ENCODE data around the gene ZNF236.
"Not testable (repeated sequence)": the region's sequence is repeated elsewhere in the genome, so short reads cannot be mapped to it uniquely, and the experiment has no call there.

The ZNF236 gene

DNA sequence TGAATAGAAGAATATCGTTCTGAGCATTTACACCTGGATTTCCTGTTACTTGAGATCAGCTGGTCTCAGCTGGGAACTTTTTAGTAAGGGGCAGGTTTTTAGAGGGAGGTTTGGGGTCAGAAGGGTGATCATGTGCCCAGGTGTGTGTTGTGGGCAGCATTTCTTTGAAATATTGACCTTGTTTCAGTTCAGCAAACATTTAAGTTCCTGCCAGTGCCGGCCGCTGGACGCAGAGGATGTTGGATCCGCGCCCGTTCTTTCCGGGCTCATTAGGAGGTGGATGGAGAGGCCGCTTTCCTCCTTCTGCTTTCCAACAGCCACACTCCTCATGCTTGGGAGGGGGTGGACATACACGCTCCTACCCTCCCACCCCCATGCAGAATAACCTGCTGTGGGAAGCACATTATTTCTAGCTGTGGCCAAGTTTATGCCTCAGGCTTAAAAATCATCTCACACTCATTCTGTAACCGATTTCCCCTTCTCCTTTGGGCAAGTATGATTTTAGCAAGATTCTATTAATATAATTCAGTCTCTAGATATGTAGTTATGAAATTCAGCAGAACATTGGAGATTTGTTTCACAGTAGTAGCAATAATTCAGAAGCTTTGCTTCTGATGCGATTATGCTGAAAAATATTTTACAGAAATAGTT lies 131.4 kb downstream of the ZNF236 start:
- DNase-seq, result no peak

DNA sequence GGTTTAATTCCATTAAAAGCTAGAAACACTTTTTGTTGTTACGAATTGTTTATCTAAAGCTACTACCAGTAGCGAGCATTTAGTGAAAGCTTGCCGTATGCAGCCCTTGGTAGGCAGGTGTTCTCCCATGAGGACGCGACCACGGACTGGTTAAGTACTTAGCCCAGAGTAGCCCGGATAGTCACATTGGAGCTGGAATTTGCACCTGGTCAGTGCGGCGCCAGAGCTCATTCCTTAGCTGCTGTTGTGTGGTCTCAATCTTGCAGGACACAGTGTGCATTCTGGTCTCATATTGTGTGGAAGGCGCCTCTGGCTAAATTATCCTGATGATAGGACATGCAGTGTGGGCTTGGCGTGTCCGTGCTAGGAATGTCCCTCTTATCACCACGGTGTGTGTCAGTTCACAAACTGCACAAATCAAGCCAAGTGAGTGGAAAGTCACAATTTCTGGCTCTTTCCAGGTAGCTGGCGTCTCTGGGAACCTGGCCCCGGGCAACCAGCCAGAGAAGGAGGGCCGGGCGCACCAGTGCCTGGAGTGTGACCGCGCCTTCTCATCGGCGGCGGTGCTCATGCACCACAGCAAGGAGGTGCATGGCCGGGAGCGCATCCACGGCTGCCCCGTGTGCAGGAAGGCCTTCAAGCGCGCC lies 133.3 kb downstream of the ZNF236 start:
- no peak for DNase-seq

DNA sequence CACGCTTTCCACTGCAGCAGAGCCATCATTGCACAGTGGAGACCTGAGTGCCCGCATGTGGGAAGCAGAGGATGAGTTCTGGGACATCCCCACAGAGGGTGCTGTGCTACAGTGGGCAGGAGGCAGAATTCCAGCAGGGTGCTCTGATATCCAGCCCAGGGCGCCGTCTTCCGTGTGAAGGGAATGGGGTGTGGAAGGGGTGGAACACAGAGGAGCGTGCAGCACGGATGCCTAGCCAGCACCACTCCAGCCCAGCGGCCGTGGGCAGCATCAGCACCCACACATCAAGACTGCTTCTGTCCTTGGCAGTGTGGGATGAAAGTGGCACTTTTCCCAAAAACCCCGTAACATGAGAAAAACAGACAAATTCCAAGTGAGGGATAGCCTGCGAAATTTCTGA lies 134.3 kb downstream of the ZNF236 start:
- DNase-seq, result no peak

DNA sequence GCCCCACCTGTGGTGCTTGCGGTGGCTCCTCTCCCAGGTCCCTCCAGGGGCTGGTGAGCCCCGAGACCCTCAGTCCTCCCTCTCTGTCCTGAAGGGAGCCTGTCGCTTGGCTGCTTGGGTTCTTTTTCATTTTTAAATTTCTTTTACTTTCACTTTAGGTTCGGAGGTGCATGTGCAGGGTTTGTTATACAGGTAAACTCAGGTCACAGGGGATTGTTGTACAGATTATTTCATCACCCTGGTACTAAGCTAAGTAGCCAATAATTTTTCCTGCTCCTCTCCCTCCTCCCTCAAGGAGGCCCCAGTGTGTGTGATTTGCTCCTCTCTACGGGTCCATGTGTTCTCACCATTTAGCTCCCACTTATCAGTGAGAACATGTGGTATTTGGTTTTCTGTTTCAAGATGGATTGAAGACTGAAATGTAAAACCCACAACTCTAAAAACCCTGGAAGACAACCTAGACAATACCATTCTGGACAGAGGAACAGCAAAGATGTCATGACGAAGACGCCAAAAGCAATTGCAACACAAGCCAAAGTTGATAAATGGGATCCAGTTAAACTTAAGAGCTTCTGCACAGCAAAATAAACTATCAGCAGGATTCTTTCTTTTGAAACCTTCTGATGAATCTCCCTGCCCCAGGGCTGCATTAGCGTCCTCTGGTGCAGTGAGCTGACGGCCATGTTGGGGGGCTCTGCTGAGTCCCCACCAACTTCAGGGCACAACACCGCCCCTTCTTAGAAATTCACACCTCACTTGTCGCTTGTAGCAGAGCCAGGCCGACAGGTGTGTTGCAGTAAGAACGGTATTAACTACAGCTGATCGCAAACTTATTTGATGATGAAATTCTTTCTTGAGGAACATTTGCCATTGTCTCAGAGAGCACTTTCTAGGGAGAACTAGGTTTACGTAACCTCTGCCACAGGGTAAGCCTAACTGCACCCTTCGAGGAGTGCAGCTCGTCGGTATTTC lies 135.3 kb downstream of the ZNF236 start:
- no peak for DNase-seq

- DNase-seq, result no peak
Observed at GRCh38 chr18:76958692-76959341, 136.5 kb downstream of the ZNF236 start.

DNA sequence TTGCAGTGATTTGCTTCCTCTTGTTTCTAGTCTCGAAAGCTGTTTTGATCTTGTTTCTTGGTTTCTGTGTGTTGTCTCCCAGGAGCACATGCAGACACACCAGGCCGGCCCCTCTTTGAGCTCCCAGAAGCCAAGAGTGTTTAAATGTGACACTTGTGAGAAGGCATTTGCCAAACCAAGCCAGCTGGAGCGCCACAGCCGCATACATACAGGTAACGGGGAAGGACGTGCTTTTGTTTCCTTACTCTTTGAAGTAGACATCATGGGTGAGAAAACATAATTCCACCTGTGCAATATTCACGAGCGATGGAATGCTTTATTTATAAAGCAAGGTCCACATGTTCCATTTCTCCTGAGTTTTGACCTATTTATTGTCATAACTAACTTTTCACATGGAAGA lies 137.2 kb downstream of the ZNF236 start:
- no peak for DNase-seq

DNA sequence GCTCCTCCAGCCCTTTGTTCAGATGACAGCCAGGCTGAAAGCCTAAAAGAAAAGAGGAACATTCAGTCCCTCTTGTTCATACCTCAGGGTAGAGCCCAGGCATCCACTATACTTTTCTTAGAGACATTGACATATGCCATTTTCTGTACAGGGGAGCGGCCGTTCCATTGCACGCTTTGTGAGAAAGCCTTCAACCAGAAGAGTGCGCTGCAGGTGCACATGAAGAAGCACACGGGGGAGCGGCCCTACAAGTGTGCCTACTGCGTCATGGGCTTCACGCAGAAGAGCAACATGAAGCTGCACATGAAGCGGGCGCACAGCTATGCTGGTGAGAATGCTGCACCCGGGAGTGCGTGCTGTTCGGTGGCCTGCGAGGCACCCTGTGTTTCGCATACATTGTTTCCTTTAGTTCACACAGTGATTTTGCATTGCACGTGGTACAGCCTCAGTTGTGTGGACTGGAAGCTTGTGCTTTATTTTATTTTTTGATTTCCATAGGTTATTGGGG lies 138.2 kb downstream of the ZNF236 start:
- no peak for DNase-seq

GRCh38 chr18:76962851-76963250 lies 140.5 kb downstream of the ZNF236 start:
- no peak for DNase-seq

DNA sequence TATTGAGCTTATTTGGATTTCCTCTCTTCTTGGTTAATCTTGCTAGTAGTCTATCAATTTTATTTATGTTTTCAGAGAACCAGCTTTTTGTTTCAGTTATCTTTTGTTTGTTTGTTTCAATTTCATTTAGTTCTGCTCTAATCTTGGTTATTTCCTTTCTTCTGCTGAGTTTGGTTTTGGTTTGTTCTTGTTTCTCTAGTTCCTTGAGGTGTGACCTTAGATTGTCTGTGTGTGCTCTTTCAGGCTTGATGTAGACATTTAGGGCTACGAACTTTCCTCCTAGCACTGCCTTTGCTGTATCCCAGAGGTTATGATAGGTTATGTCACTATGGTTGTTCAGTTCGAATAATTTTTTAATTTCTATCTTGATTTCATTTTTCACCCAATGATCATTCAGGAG lies 141.6 kb downstream of the ZNF236 start:
- DNase-seq, result no peak

- DNase-seq, result not testable (repeated sequence)
Observed at GRCh38 chr18:76965555-76966151, 143.3 kb downstream of the ZNF236 start.

GRCh38 chr18:76967299-76967698 lies 144.9 kb downstream of the ZNF236 start:
- DNase-seq, result not testable (repeated sequence)

DNA sequence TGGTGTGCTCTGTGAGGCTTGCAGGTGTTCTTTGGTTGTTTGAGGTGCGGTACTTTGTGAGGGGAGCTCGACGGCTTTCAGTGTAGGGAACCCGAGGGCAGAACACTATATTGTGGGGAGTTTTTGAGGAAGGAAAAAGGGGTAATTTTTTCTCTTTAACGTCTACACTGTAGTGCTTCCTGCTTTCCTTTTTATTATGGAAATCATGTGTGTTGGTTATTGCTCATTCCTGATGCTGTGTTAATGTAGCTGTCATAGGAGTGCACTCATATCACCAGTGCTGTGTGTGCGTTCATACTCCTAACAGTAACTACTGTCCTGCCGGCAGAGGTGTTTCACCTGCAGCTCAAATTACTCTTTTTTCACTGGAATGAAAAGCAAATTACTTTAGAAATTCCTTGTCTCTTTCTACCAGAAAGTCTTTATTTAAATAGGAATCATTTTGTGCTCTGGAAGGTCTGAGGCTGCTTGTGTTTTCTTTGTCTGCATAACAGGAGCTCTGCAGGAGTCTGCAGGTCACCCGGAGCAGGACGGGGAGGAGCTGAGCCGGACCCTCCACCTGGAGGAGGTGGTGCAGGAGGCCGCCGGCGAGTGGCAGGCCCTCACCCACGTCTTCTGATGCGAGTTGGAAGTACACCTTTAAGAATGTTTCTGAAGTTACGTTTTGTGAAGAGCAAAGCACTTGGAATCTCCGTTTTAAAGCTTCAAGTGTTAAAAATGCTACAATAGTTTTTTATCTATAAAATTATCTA lies 145.5 kb downstream of the ZNF236 start:
- DNase-seq, result no peak

GRCh38 chr18:76970770-76971559 lies 148.6 kb downstream of the ZNF236 start:
- DNase-seq, result no peak

DNA sequence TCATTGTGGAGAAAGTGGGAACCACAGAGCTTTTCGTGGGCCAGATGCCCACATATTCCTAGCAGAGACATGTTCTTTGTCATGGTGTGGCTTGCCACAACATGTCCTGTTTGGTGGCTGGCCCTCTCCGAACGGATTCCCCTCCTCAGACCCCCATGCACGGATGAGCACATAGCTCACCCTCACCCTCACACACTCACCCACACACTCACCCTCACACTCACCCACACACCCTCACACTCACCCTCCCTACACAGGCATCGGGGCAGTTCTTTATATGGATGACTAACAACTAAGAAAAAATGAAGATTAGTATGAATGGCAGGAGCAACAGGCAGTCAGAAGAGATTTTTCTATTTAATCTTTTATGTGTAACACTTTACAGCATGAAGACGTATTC lies 149.9 kb downstream of the ZNF236 start:
- DNase-seq, result no peak

DNA sequence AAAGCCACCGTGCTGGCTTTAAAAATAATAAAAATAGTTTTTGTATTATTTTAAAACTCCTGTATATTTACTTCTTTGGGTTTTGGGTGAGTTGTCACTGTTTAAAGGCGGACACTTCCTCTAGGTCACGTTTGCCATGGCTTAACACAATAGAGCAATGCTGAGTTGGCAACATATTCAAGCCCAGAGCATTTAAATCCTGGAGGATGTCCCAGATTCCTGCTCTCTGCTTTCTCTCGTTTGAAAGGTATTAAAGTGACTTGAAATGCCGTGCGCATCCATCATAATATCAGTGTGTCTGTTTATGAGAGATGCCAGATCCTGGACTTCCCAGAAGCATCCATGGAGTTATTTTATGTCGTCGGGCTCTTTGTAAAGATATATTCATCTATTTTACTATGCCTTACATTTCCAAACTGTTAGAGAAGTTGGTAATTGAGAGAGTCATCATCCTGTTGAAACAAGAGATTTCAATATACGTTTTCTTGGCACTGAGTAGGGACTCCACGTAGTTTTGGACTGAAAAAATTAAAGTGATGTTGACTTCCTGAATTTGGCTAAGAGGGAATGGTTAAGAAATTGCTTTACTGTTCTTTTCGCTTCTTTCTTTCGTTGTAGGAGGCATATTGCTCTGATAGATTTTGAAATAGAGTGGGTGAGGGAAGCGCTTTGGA lies 150.6 kb downstream of the ZNF236 start:
- no peak for DNase-seq

- DNase-seq, result no peak
Observed at GRCh38 chr18:76973520-76974266, 151.3 kb downstream of the ZNF236 start.

DNA sequence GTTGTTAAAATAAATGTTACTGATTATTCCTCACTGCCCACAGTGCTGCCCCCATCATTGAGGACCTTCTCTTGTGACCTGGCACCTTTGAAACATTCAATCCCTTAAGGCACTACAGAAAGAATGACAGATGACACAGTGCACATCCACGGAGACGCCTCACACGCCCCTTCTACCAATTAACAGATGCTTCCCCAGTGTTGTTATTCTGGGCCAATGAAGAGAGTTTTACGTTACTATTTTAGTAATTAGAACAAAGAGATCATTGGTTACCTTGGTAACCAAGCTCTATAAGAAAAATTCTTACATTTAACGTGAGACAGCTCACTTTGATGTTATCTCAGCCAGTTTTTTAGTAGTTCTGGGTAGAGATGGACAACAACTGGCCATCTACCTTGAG lies 152.0 kb downstream of the ZNF236 start:
- no peak for DNase-seq

DNA sequence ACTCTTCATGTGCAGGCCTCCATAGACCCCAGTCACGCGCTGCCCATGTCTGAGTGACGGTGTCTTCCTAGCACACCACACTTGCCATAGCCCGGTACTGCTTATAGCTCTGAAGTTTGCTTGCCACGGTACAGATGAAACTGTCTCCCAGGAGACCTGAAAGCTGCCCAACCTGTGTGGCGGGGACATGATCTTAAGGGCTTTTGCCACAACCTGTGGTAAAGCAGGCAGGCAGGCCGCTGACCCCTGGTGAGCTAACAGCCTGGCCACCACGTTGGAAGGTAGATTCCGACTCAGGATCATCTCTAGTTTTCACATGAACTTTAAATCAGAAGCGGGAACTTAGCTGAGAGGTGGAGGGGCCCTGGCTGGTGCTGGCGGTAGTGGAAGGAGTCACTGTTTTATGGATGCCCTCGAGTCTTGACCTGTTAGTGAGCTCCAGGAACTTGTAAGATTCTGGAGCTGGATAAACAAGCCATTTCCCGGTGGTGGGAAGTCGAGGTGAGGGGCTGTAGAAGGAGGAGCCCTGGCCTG lies 153.3 kb downstream of the ZNF236 start:
- DNase-seq, result no peak

- DNase-seq, result no peak
Observed at GRCh38 chr18:76977108-76977621, 154.8 kb downstream of the ZNF236 start.

Data from CD4-positive, alpha-beta T cell treated with Interleukin-4 for 4 hours (primary cell).